ENCODE data around the gene BCLAF3.

DNA sequence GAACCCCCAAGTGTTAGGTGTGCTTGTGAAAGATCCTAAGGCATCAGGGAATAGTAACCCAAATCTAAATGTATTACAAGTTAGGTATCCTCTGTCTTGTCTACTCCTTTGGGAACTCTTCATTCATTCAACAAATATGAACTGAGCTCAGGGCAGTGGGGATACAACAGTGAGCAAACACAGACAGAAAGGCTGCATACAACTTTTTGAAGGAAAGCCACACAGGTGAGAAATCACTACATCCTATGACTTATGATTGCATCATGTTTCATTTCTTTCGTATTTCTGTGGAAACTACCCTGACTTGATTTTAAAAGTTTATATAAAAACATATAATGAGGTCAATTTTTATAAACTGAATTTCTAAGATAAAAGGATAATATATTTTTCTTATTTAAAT lies 43.2 kb downstream of the BCLAF3 start:
- no peak for TF ChIP-seq JUN (CRISPR knock-in tag; IDR thresholded peaks at IDR 0.05)
- TF ChIP-seq, protein P1, sequence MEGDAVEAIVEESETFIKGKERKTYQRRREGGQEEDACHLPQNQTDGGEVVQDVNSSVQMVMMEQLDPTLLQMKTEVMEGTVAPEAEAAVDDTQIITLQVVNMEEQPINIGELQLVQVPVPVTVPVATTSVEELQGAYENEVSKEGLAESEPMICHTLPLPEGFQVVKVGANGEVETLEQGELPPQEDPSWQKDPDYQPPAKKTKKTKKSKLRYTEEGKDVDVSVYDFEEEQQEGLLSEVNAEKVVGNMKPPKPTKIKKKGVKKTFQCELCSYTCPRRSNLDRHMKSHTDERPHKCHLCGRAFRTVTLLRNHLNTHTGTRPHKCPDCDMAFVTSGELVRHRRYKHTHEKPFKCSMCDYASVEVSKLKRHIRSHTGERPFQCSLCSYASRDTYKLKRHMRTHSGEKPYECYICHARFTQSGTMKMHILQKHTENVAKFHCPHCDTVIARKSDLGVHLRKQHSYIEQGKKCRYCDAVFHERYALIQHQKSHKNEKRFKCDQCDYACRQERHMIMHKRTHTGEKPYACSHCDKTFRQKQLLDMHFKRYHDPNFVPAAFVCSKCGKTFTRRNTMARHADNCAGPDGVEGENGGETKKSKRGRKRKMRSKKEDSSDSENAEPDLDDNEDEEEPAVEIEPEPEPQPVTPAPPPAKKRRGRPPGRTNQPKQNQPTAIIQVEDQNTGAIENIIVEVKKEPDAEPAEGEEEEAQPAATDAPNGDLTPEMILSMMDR (IDR thresholded peaks at IDR 0.05): no peak

All from WTC11 (cell line).